ENCODE data around the gene NUP188. TPM values are rescaled to one million over a fixed set of nuclear protein-coding genes. Genes with fewer than 3 reads are reported as not detected.

The NUP188 gene
- total and polyA plus RNA-seq, 10 of the 15 experiments (the other 5 are each of a cell fraction or from before 2014, with no cell fraction given) = 1.4 to 73.7 (median 48.9) TPM

DNA sequence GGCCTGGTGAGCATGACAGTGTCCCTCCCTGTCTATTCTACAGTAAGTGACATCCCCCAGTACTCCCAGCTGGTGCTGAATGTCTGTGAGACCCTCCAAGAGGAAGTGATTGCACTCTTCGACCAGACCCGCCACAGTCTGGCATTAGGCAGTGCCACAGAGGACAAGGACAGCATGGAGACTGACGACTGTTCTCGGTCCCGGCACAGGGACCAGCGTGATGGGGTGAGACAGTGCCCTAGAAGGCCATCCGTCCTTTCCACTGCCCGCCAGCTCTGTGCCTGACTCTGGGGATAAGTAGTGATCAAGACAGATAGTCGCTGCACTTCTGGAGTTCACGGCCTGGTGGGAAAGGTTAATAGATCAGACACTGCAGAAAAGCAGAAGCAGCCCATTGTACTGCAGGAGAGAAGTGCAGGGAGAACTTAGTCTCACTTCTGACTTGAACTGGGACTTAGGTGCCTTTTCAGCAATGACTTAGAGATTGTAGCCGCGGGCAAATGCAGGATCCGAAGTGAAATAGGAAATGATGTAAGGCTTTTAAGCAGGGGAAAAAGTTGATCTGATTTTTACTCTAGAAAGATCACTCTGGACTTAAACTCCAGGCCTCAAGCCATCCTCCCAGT, 52.2 kb downstream of the NUP188 start:
- Histone ChIP-seq H3K4me1 (ENCODE audit: control insufficient read depth, insufficient read depth, low read length) (no peaks in the 10 kb centered on the region), H4K20me1 (ENCODE audit: control insufficient read depth, insufficient read depth) (no peaks in the 10 kb centered on the region), H2AFZ (ENCODE audit: control insufficient read depth, low read depth, low read length) (no peak overlapping the region), H3K4me3 (no peak overlapping the region), H3K27me3 (replicated peaks in 1 of 2; ENCODE audit: control insufficient read depth in 2 of 2, insufficient read depth in 2 of 2, low read length in 1 of 2) (no peaks in the 10 kb centered on the region), H3K9me3 (replicated peaks; ENCODE audit: control insufficient read depth, insufficient read depth, low read length) (no peaks in the 10 kb centered on the region), H3K36me3 (ENCODE audit: control insufficient read depth in 2 of 2, insufficient read depth in 2 of 2, low read length in 1 of 2) (peaks cover 44 to 49% of the 10 kb centered on the region in 2 experiments), H3K4me2 (ENCODE audit: control insufficient read depth, insufficient read depth) (no peak overlapping the region), H3K27ac (ENCODE audit: control insufficient read depth, insufficient read depth) (no peak overlapping the region), H3K9ac (ENCODE audit: control insufficient read depth, insufficient read depth, low read length) (no peak overlapping the region), H3K79me2 (ENCODE audit: control insufficient read depth, insufficient read depth, low read length) (no peaks in the 10 kb centered on the region)
- BruUV-seq (replicated peaks) = no TSS peak
- peak; percentile 31; the same call in 1 of the 2 replicates for TF ChIP-seq POLR2A (IDR thresholded peaks at IDR 0.05; ENCODE audit: low read depth, low read length)
- no peak for TF ChIP-seq WRNIP1 (IDR thresholded peaks at IDR 0.05; ENCODE audit: borderline replicate concordance, low read depth, low read length)
- ChIA-PET SMC1A (ENCODE audit: uncharacterized antibody, unreplicated experiment) (no interaction called here), RAD21 (ENCODE audit: unreplicated experiment) (no interaction called here), POLR2A (no interaction called here), CTCF (interaction anchor here (0.6 to 1.4 kb wide), 2 partner anchors 21 to 429 kb away, joined by 3 to 4 read pairs; no protein-coding TSS in a partner anchor)
- DNase-seq (ENCODE audit: low read depth, low spot score) (no peak), ATAC-seq (no peak), FAIRE-seq (no peak)
- in situ Hi-C loops (cut with MboI) (no loop called here), intact Hi-C loops (cut with micrococcal nuclease; ENCODE audit: unreplicated experiment) (no loop called here)
- 88% methylated on average over 13 of the region's 13 CpGs for whole genome bisulfite sequencing (ENCODE audit: insufficient coverage, insufficient replicate concordance, low lambda C conversion rate, missing lambda C conversion rate)

DNA sequence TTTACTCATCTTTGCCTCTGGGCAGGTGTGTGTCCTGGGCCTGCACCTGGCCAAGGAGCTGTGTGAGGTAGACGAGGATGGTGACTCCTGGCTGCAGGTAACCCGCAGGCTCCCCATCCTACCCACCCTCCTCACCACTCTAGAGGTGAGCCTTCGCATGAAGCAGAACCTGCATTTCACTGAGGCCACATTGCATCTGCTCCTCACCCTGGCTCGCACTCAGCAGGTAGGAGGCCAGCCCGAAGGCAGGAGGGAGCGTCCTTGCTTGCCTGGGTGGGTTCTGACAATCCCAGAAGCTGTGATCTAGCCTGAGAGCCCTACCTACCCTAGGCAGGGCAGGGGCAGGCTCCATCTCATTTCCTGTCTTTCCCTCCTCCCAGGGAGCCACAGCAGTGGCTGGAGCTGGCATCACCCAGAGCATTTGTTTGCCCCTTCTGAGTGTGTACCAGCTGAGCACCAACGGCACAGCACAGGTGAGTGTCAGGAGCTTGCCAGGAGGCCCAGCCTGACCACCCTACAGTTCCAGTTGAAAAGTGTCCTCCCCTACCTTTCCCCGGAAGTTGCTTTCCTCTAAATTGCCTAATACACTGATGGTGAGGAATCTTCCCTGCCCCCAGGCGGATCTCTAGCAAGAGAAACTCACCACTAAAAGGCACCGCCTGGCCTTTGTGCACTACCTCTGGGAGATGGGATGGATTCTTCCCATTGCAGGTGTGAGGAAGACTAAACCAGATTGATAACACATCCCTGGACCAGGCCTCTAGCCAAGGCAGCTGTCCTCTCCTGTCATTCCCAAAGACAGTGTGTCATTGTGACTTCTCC, 54.2 kb downstream of the NUP188 start:
- no peak for FAIRE-seq

More for the DNA sequence above, 54.2 kb downstream of the NUP188 start:
- no peak overlapping the region for H3K4me2 ChIP-seq (ENCODE audit: control insufficient read depth, insufficient read depth)
- H2AFZ ChIP-seq (ENCODE audit: control insufficient read depth, low read depth, low read length) = no peak overlapping the region
- ChIA-PET CTCF (interaction anchor here (0.8 to 0.9 kb wide), 3 partner anchors 18 to 27 kb away, joined by 3 to 4 read pairs (median 3); partner anchors contain the start of gene SH3GLB2), SMC1A (ENCODE audit: uncharacterized antibody, unreplicated experiment) (no interaction called here), RAD21 (ENCODE audit: unreplicated experiment) (no interaction called here), POLR2A (interaction anchor here (0.8 kb wide), 1 partner anchor 17 kb away, joined by 3 read pairs; no protein-coding TSS in a partner anchor)
- WGBS (ENCODE audit: insufficient coverage, insufficient replicate concordance, low lambda C conversion rate, missing lambda C conversion rate) = 91% methylated on average over 10 of the region's 10 CpGs
- no peak overlapping the region for H3K9ac ChIP-seq (ENCODE audit: control insufficient read depth, insufficient read depth, low read length)
- H4K20me1 ChIP-seq (ENCODE audit: control insufficient read depth, insufficient read depth) = no peaks in the 10 kb centered on the region
- BruUV-seq (replicated peaks) = no TSS peak
- in situ Hi-C loops (cut with MboI) = no loop called here
- H3K36me3 ChIP-seq (ENCODE audit: control insufficient read depth in 2 of 2, insufficient read depth in 2 of 2, low read length in 1 of 2) = peaks cover 41 to 54% of the 10 kb centered on the region in 2 experiments
- no peaks in the 10 kb centered on the region for H3K79me2 ChIP-seq (ENCODE audit: control insufficient read depth, insufficient read depth, low read length)
- no peaks in the 10 kb centered on the region for H3K4me1 ChIP-seq (ENCODE audit: control insufficient read depth, insufficient read depth, low read length)
- H3K9me3 ChIP-seq (replicated peaks; ENCODE audit: control insufficient read depth, insufficient read depth, low read length) = no peaks in the 10 kb centered on the region
- intact Hi-C loops (cut with micrococcal nuclease; ENCODE audit: unreplicated experiment) = no loop called here
- no peak for TF ChIP-seq ETV6 (conservative IDR thresholded peaks at IDR 0.05 in 1 of 2, IDR thresholded peaks at IDR 0.05 in 1 of 2; ENCODE audit: borderline replicate concordance in 1 of 2, low read depth in 1 of 2)
- TF ChIP-seq SMAD1 (IDR thresholded peaks at IDR 0.05; ENCODE audit: low read depth, partially characterized antibody) = no peak
- TF ChIP-seq RAD21 (IDR thresholded peaks at IDR 0.05; ENCODE audit: insufficient read depth, low read depth, low read length) = no peak
- no peak for TF ChIP-seq NFXL1 (IDR thresholded peaks at IDR 0.05; ENCODE audit: borderline replicate concordance)
- no peak for TF ChIP-seq DPF2 (IDR thresholded peaks at IDR 0.05)
- TF ChIP-seq SP1 (IDR thresholded peaks at IDR 0.05; ENCODE audit: low read depth, low read length) = no peak
- TF ChIP-seq CREM (IDR thresholded peaks at IDR 0.05; ENCODE audit: low read depth) = no peak
- no peak overlapping the region for H3K4me3 ChIP-seq
- H3K27me3 ChIP-seq (replicated peaks in 1 of 2; ENCODE audit: control insufficient read depth in 2 of 2, insufficient read depth in 2 of 2, low read length in 1 of 2) = no peaks in the 10 kb centered on the region
- DNase-seq (ENCODE audit: low read depth, low spot score) = no peak
- H3K27ac ChIP-seq (ENCODE audit: control insufficient read depth, insufficient read depth) = no peak overlapping the region
- no peak for ATAC-seq

All from GM12878 (cell line).